Activated T-cell treated with anti-CD3 and anti-CD28 coated beads, Interleukin-2, amount 50 U/mL, for 4 hours (primary cell): ENCODE results near the gene SORL1. TPM values are rescaled to one million over a fixed set of nuclear protein-coding genes. Genes with fewer than 3 reads are reported as not detected.
"Not testable (repeated sequence)": the region's sequence is repeated elsewhere in the genome, so short reads cannot be mapped to it uniquely, and the experiment has no call there.

ENCODE experiments used
- ATAC-seq, 2 donors: fragments of 200-7000 bp; cut with Tn5 transposase; one replicate each; pipeline ENCODE4 v1.10.0; 2021
- DNase-seq: peaks from one replicate; pipeline ENCODE4 v3.0.0-alpha.2; 2020
- H3K27me3 Mint-ChIP-seq: one replicate; pipeline ENCODE4 v1.8.0; 2021; ENCODE audit warnings: low read depth, mixed read lengths
- H3K36me3 Mint-ChIP-seq: one replicate; pipeline ENCODE4 v1.8.0; 2022; ENCODE audit warnings: mixed read lengths; ENCODE audit not compliant: insufficient read depth
- H3K4me1 Mint-ChIP-seq: one replicate; pipeline ENCODE4 v1.8.0; 2021; ENCODE audit warnings: low read depth, mixed read lengths
- H3K4me3 Mint-ChIP-seq: one replicate; pipeline ENCODE4 v1.8.0; 2021; ENCODE audit warnings: mild to moderate bottlenecking, moderate library complexity, mixed read lengths
- H3K9me3 Mint-ChIP-seq: one replicate; pipeline ENCODE4 v1.8.0; 2021; ENCODE audit warnings: mixed read lengths
- total RNA-seq, 3 donors: library from RNA; stranded (reverse); gene quantifications; one replicate each; pipeline ENCODE4 v1.2.1, GENCODE V29; 2021

Gene SORL1
- total RNA-seq, 3 donors from 2014 or later: 21.3 to 25.6 (median 21.3) TPM

GRCh38 chr11:121503051-121503450, 50.9 kb downstream of the SORL1 start:
- no peaks in the 10 kb centered on the region for H3K27me3 Mint-ChIP-seq
- DNase-seq: no peak

GRCh38 chr11:121506237-121506636, 54.1 kb downstream of the SORL1 start:
- peaks cover 37% of the 10 kb centered on the region for H3K4me1 Mint-ChIP-seq
- not testable (repeated sequence) for ATAC-seq

More at GRCh38 chr11:121503051-121503450, 50.9 kb downstream of the SORL1 start:
- no peak for ATAC-seq
- H3K4me1 Mint-ChIP-seq: peaks cover 38% of the 10 kb centered on the region
- no peak overlapping the region for H3K4me3 Mint-ChIP-seq
- H3K36me3 Mint-ChIP-seq: peaks cover 64% of the 10 kb centered on the region
- peaks cover 17% of the 10 kb centered on the region for H3K9me3 Mint-ChIP-seq

GRCh38 chr11:121508449-121508848, 56.3 kb downstream of the SORL1 start:
- H3K4me3 Mint-ChIP-seq: no peak overlapping the region
- peaks cover 48% of the 10 kb centered on the region for H3K4me1 Mint-ChIP-seq
- DNase-seq: no peak

More at GRCh38 chr11:121506237-121506636, 54.1 kb downstream of the SORL1 start:
- Mint-ChIP-seq H3K36me3 (peaks cover 59% of the 10 kb centered on the region), H3K9me3 (peaks cover 16% of the 10 kb centered on the region)
- not testable (repeated sequence) for H3K27me3 Mint-ChIP-seq, H3K4me3 Mint-ChIP-seq, DNase-seq

GRCh38 chr11:121510438-121510837, 58.3 kb downstream of the SORL1 start:
- Mint-ChIP-seq H3K36me3 (peaks cover 62% of the 10 kb centered on the region), H3K4me1 (peaks cover 61% of the 10 kb centered on the region)
- ATAC-seq: no peak

More at GRCh38 chr11:121508449-121508848, 56.3 kb downstream of the SORL1 start:
- no peak for ATAC-seq
- H3K9me3 Mint-ChIP-seq: peaks cover 14% of the 10 kb centered on the region
- H3K36me3 Mint-ChIP-seq: peaks cover 64% of the 10 kb centered on the region
- H3K27me3 Mint-ChIP-seq: no peaks in the 10 kb centered on the region

GRCh38 chr11:121512468-121513465, 60.7 kb downstream of the SORL1 start:
- DNase-seq: no peak
- peaks cover 61% of the 10 kb centered on the region for H3K4me1 Mint-ChIP-seq
- no peak overlapping the region for H3K4me3 Mint-ChIP-seq
- no peaks in the 10 kb centered on the region for H3K27me3 Mint-ChIP-seq
- peaks cover 55% of the 10 kb centered on the region for H3K36me3 Mint-ChIP-seq
- no peaks in the 10 kb centered on the region for H3K9me3 Mint-ChIP-seq
- no peak for ATAC-seq

More at GRCh38 chr11:121510438-121510837, 58.3 kb downstream of the SORL1 start:
- Mint-ChIP-seq H3K4me3 (no peak overlapping the region), H3K27me3 (no peaks in the 10 kb centered on the region), H3K9me3 (peaks cover 10% of the 10 kb centered on the region)
- no peak for DNase-seq

- Mint-ChIP-seq H3K36me3 (peaks cover 57% of the 10 kb centered on the region), H3K4me1 (peaks cover 58% of the 10 kb centered on the region)
These were observed 61.7 kb downstream of the SORL1 start for GRCh38 chr11:121513807-121514206.

GRCh38 chr11:121514432-121515334, 62.6 kb downstream of the SORL1 start:
- ATAC-seq: peak; percentile 32 to 51
- Mint-ChIP-seq H3K36me3 (peaks cover 56% of the 10 kb centered on the region), H3K9me3 (no peaks in the 10 kb centered on the region), H3K4me1 (peaks cover 57% of the 10 kb centered on the region), H3K4me3 (no peak overlapping the region), H3K27me3 (no peaks in the 10 kb centered on the region)
- DNase-seq: no peak

More at GRCh38 chr11:121513807-121514206, 61.7 kb downstream of the SORL1 start:
- H3K9me3 Mint-ChIP-seq: no peaks in the 10 kb centered on the region
- no peak for DNase-seq
- H3K27me3 Mint-ChIP-seq: no peaks in the 10 kb centered on the region
- no peak overlapping the region for H3K4me3 Mint-ChIP-seq
- ATAC-seq: no peak

GRCh38 chr11:121515335-121515671, 63.2 kb downstream of the SORL1 start:
- DNase-seq (no peak), ATAC-seq (no peak)
- Mint-ChIP-seq H3K9me3 (no peaks in the 10 kb centered on the region), H3K36me3 (peaks cover 59% of the 10 kb centered on the region), H3K27me3 (no peaks in the 10 kb centered on the region), H3K4me1 (peaks cover 59% of the 10 kb centered on the region), H3K4me3 (no peak overlapping the region)

- ATAC-seq (no peak), DNase-seq (no peak)
- H3K27me3 Mint-ChIP-seq: no peaks in the 10 kb centered on the region
- H3K4me1 Mint-ChIP-seq: peaks cover 61% of the 10 kb centered on the region
- H3K36me3 Mint-ChIP-seq: peaks cover 57% of the 10 kb centered on the region
- no peaks in the 10 kb centered on the region for H3K9me3 Mint-ChIP-seq
- H3K4me3 Mint-ChIP-seq: no peak overlapping the region
These were observed 65.9 kb downstream of the SORL1 start for GRCh38 chr11:121517996-121518395.

GRCh38 chr11:121520243-121521144, 68.4 kb downstream of the SORL1 start:
- Mint-ChIP-seq H3K9me3 (peaks cover 3% of the 10 kb centered on the region), H3K4me3 (no peak overlapping the region), H3K27me3 (no peaks in the 10 kb centered on the region), H3K36me3 (peaks cover 54% of the 10 kb centered on the region), H3K4me1 (peaks cover 40% of the 10 kb centered on the region)
- DNase-seq: no peak
- ATAC-seq: no peak

- Mint-ChIP-seq H3K4me1 (peaks cover 37% of the 10 kb centered on the region), H3K9me3 (peaks cover 3% of the 10 kb centered on the region), H3K36me3 (peaks cover 55% of the 10 kb centered on the region), H3K27me3 (no peaks in the 10 kb centered on the region), H3K4me3 (no peak overlapping the region)
- no peak for DNase-seq
- peak; percentile 37 to 41 for ATAC-seq
These were observed 69.3 kb downstream of the SORL1 start for GRCh38 chr11:121521145-121522042.

- peaks cover 40% of the 10 kb centered on the region for H3K4me1 Mint-ChIP-seq
- peaks cover 55% of the 10 kb centered on the region for H3K36me3 Mint-ChIP-seq
- peaks cover 3% of the 10 kb centered on the region for H3K9me3 Mint-ChIP-seq
- H3K27me3 Mint-ChIP-seq: no peaks in the 10 kb centered on the region
- no peak overlapping the region for H3K4me3 Mint-ChIP-seq
- ATAC-seq (peak; percentile 46), DNase-seq (no peak)
These were observed 70.2 kb downstream of the SORL1 start for GRCh38 chr11:121522043-121522941.
